MV-4-11 (cell line): ENCODE results near the gene ABCA12.
"Not testable (repeated sequence)": the region's sequence is repeated elsewhere in the genome, so short reads cannot be mapped to it uniquely, and the experiment has no call there.

Experiments used
- DNase-seq: peaks from one replicate; lab custom pipeline; 2025; lab: John Stamatoyannopoulos, UW

ABCA12 gene, protein sequence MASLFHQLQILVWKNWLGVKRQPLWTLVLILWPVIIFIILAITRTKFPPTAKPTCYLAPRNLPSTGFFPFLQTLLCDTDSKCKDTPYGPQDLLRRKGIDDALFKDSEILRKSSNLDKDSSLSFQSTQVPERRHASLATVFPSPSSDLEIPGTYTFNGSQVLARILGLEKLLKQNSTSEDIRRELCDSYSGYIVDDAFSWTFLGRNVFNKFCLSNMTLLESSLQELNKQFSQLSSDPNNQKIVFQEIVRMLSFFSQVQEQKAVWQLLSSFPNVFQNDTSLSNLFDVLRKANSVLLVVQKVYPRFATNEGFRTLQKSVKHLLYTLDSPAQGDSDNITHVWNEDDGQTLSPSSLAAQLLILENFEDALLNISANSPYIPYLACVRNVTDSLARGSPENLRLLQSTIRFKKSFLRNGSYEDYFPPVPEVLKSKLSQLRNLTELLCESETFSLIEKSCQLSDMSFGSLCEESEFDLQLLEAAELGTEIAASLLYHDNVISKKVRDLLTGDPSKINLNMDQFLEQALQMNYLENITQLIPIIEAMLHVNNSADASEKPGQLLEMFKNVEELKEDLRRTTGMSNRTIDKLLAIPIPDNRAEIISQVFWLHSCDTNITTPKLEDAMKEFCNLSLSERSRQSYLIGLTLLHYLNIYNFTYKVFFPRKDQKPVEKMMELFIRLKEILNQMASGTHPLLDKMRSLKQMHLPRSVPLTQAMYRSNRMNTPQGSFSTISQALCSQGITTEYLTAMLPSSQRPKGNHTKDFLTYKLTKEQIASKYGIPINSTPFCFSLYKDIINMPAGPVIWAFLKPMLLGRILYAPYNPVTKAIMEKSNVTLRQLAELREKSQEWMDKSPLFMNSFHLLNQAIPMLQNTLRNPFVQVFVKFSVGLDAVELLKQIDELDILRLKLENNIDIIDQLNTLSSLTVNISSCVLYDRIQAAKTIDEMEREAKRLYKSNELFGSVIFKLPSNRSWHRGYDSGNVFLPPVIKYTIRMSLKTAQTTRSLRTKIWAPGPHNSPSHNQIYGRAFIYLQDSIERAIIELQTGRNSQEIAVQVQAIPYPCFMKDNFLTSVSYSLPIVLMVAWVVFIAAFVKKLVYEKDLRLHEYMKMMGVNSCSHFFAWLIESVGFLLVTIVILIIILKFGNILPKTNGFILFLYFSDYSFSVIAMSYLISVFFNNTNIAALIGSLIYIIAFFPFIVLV (N-terminal part only)

GRCh38 chr2:215138479-215138878 lies at the start of gene ABCA12:
TSS of gene ABCA12 (minus strand) at chr2:215138626. CDS start at chr2:215138208, 418 bp downstream.
- DNase-seq = no peak

GRCh38 chr2:215188078-215188477 lies 49.7 kb upstream of the ABCA12 start:
- no peak for DNase-seq

DNA sequence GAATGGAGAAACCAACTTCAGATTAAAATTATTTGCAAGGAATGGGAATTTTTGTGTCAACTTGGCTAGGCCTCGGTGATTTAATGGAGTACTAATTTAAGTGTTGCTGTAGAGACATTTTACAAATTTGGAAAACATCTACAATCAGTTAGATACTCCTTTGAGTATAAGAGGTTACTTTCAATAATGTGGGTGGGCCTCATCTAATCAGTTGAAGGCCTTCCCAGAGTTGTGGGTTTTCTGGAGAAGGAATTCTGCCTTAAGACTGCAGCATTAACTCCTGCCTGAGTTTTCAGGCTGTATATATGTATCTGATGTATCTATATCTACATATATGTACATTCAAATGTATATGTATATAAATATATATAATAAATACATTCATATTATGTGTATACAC lies 47.6 kb upstream of the ABCA12 start:
- DNase-seq = no peak

- no peak for DNase-seq
Observed at GRCh38 chr2:215178121-215178520, 39.7 kb upstream of the ABCA12 start.

DNA sequence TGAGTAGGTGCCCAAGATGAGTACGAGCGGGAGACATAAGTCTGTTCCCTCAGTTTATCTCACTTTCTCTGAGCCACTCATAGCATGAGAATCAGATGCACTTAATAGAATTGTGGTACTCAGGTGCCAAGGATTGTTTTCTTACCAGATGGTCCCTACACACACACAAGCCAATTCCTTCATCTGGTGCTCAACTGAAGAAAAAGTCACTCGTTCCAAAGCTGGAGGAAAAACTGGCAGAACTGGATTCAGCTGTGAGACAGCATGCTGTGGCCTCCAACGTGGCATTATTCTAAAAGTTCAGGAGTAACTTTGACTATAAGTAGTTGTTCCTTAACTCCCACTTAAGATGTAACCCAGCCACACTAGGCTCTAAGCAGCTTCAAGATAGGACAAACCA lies 33.4 kb upstream of the ABCA12 start:
- no peak for DNase-seq

DNA sequence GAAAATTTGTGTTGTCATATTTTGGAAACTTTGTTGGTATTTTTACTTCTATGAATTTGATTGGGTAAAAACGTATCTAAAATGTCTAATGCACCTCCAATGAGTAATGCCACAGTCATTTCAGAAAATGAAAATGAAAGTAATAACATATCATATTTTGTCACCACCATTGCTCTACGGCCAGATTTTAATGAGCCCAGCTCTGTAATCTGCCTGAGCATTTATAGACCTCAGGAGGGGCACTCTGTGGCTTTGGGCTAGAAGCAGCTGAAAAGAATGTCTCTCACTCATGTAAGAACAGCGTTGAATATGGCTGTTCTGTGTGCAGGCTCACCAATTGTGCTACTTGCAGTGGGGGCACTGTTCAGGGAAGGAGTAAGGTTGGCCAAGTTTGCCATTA lies 32.7 kb upstream of the ABCA12 start:
- no peak for DNase-seq

DNA sequence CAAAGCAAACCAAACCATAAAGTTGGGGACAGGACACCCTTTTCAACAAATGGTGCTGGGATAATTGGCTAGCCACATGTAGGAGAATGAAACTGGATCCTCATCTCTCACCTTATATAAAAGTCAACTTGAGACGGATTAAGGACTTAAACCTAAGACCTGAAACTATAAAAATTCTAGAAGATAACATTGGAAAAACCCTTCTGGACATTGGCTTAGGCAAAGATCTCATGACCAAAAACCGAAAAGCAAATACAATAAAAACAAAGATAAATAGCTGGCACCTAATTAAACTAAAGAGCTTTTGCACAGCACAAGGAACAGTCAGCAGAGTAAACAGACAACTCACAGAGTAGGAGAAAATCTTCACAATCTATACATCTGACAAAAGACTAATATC lies 28.1 kb upstream of the ABCA12 start:
- DNase-seq = not testable (repeated sequence)

DNA sequence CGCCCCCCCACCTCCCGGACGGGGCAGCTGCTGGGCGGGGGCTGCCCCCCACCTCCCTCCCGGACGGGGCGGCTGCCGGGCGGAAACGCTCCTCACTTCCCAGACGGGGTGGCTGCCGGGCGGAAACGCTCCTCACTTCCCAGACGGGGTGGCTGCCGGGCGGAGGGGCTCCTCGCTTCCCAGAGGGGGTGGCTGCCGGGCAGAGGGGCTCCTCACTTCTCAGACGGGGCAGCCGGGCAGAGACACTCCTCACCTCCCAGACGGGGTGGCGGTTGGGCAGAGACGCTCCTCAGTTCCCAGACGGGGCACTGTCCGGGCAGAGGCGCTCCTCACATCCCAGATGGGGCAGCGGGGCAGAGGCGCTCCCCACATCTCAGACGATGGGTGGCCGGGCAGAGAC lies 24.9 kb upstream of the ABCA12 start:
- not testable (repeated sequence) for DNase-seq

- DNase-seq = no peak
Observed at GRCh38 chr2:215161301-215161829, 22.9 kb upstream of the ABCA12 start.

- DNase-seq = no peak
Observed at GRCh38 chr2:215160081-215160480, 21.7 kb upstream of the ABCA12 start.

- no peak for DNase-seq
Observed at GRCh38 chr2:215156453-215156852, 18.0 kb upstream of the ABCA12 start.

DNA sequence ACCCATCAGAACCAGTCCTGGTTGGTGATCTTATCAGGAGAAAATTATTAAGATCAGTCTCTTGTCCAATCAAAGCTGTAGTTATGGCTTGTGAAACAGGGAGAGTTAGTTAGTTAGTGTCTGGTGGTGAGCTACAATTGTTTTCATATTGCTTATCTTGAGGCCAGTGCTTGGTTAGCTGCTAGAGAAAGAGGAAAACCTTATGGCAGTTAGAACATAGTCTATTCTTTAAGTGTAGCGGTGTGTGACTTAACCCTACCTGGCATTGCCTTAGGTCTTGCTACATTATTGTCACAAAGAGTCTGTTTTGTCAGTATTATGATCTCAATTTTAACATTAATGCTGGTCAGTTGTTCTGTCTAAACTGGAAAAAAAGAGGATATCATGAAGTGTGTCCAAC lies 11.5 kb upstream of the ABCA12 start:
- DNase-seq = no peak

GRCh38 chr2:215149486-215149885 lies 11.1 kb upstream of the ABCA12 start:
- DNase-seq = no peak

DNA sequence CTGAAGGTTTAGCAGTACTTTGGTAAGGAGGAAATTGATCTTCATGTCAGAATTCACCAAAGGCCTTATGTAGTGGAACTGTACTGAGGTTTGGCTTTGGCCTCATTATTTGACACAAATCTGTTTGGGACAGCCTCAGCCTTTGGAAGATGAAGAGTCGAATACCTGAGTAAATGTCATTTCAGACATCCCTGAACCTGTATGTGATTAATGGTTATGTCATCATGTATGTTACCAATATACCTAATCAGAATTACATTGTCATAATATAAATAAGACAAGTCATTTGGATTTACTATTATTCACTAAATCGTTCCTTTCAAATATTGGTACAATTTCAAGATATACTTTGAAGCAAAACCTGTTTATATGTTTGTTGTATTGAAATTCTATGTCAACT lies 10.6 kb upstream of the ABCA12 start:
- no peak for DNase-seq

DNA sequence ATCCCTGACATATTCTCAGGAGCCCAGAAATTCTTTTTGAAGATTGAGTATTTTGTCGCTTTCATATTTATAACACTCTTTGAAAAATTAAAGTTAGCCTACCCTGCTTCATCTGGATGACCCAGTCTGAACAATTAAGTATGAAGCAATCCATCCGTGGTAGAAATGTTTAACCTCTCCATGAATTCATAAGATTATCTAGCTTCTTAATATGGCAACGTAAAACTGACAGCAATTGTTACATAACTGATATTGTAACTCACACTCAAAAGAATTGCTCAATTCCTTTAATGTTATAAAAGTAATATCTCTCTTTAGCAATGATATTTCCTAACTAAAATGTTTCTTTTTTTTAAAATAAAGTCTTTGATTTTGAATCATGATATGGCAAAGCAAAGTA lies 7.2 kb upstream of the ABCA12 start:
- DNase-seq = no peak

- DNase-seq = no peak
Observed at GRCh38 chr2:215144106-215144875, 5.9 kb upstream of the ABCA12 start.

GRCh38 chr2:215143458-215143857 lies 5.0 kb upstream of the ABCA12 start:
- no peak for DNase-seq

DNA sequence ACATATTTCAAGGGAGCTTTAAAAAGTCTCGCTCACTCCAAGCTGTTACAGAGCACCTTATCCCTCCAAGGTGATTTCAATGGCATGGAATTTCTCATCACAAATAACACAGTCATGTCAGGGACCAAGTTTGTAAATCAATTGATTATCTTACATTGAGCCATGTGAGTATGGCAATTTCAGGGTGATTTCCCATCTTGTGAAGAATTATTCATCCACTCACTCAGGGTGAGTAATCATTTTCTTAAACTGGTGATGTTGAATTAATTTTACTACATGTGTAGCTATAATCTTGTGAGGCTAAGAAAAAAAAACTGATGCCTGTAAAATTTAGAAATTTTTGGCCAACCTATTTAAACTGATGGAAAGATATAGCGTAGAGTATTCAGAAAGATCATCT lies 3.3 kb upstream of the ABCA12 start:
- no peak for DNase-seq

- no peak for DNase-seq
Observed at GRCh38 chr2:215140166-215140707, 1.8 kb upstream of the ABCA12 start.

GRCh38 chr2:215137741-215138340 lies 585 bp downstream of the ABCA12 start:
- no peak for DNase-seq

DNA sequence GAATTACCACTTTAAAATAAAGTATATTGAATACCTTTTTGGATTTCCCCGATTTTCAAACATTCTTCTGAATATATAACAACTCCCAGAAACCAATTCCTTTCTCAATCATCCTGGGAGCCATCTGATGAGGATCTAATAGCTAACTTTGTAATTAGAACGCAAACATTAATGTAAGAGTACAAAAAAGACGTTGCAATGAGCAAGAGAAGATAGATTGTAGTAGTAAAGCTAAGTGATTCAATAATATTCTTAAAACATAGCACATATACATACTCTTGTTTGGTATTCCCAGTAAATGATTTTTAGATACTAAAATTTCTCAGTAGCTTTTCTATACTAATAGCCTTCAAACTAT lies 1.1 kb downstream of the ABCA12 start:
- DNase-seq = no peak
